ENCODE results near the gene WBP4. TPM values are rescaled to one million over a fixed set of nuclear protein-coding genes. Genes with fewer than 3 reads are reported as not detected.
"Not testable (repeated sequence)": the region's sequence is repeated elsewhere in the genome, so short reads cannot be mapped to it uniquely, and the experiment has no call there.

The WBP4 gene
- 20.8 TPM for total RNA-seq
- long read RNA-seq, transcript WBP4-201 (10 exons, 2,623 nt), result major isoform, 22 of 46 reads
- long read RNA-seq, partial matches to known transcripts, result 22 of 46 reads
- long read RNA-seq, other reads (novel, unspliced or antisense), result 2 of 46 reads

- intact Hi-C loops (cut with micrococcal nuclease), result no loop called here
- ATAC-seq (peak; percentile 79), DNase-seq (peak; percentile 94)
Measured at GRCh38 chr13:41061075-41061913, at the start of gene WBP4. Gene WBP4 (plus strand): TSS chr13:41061509. CDS start chr13:41061674, 165 bp downstream.

GRCh38 chr13:41012536-41012935, 48.8 kb upstream of the WBP4 start:
- DNase-seq, result no peak
- intact Hi-C loops (cut with micrococcal nuclease), result loop anchor here (5.0 kb wide), 1 partner anchor 40 kb away; no protein-coding TSS in a partner anchor
- ATAC-seq, result no peak

- intact Hi-C loops (cut with micrococcal nuclease), result loop anchor here (5.0 kb wide), 1 partner anchor 38 kb away; no protein-coding TSS in a partner anchor
- DNase-seq (no peak), ATAC-seq (no peak)
Measured at GRCh38 chr13:41013835-41014234, 47.5 kb upstream of the WBP4 start.

- no peak for DNase-seq
- ATAC-seq, result no peak
- intact Hi-C loops (cut with micrococcal nuclease), result no loop called here
Measured at GRCh38 chr13:41015920-41016319, 45.4 kb upstream of the WBP4 start.

GRCh38 chr13:41017159-41017558, 44.1 kb upstream of the WBP4 start:
- intact Hi-C loops (cut with micrococcal nuclease), result no loop called here
- DNase-seq, result no peak
- ATAC-seq, result peak; percentile 44

- ATAC-seq (no peak), DNase-seq (no peak)
- intact Hi-C loops (cut with micrococcal nuclease), result no loop called here
Measured at GRCh38 chr13:41017817-41018601, 43.3 kb upstream of the WBP4 start.

- DNase-seq (no peak), ATAC-seq (no peak)
- intact Hi-C loops (cut with micrococcal nuclease), result no loop called here
Measured at GRCh38 chr13:41018602-41018948, 42.7 kb upstream of the WBP4 start.

- DNase-seq (no peak), ATAC-seq (peak; percentile 81)
- intact Hi-C loops (cut with micrococcal nuclease), result no loop called here
Measured at GRCh38 chr13:41019011-41019487, 42.3 kb upstream of the WBP4 start, which contains the start of gene ELF1. Gene ELF1 (minus strand): TSS chr13:41019316. CDS start chr13:40982054, 37,262 bp downstream.

- ATAC-seq (peak; percentile 41), DNase-seq (no peak)
- intact Hi-C loops (cut with micrococcal nuclease), result no loop called here
Measured at GRCh38 chr13:41019578-41020347, 41.5 kb upstream of the WBP4 start.

GRCh38 chr13:41025518-41025917, 35.8 kb upstream of the WBP4 start:
- intact Hi-C loops (cut with micrococcal nuclease), result no loop called here
- DNase-seq, result no peak
- ATAC-seq, result no peak

GRCh38 chr13:41026788-41027187, 34.5 kb upstream of the WBP4 start:
- DNase-seq (no peak), ATAC-seq (no peak)
- intact Hi-C loops (cut with micrococcal nuclease), result no loop called here

GRCh38 chr13:41028051-41028450, 33.3 kb upstream of the WBP4 start:
- ATAC-seq (no peak), DNase-seq (no peak)
- intact Hi-C loops (cut with micrococcal nuclease), result no loop called here

- intact Hi-C loops (cut with micrococcal nuclease), result no loop called here
- DNase-seq, result no peak
- no peak for ATAC-seq
Measured at GRCh38 chr13:41029629-41030028, 31.7 kb upstream of the WBP4 start.

GRCh38 chr13:41032691-41033376, 28.5 kb upstream of the WBP4 start:
- ATAC-seq (peak; percentile 20), DNase-seq (no peak)
- intact Hi-C loops (cut with micrococcal nuclease), result no loop called here

- intact Hi-C loops (cut with micrococcal nuclease), result no loop called here
- no peak for ATAC-seq
- DNase-seq, result no peak
Measured at GRCh38 chr13:41034382-41034781, 26.9 kb upstream of the WBP4 start.

GRCh38 chr13:41034881-41035280, 26.4 kb upstream of the WBP4 start:
- intact Hi-C loops (cut with micrococcal nuclease), result no loop called here
- DNase-seq (no peak), ATAC-seq (no peak)

- ATAC-seq; intact Hi-C loops (cut with micrococcal nuclease); DNase-seq: not testable (repeated sequence)
Measured at GRCh38 chr13:41036557-41036956, 24.8 kb upstream of the WBP4 start.

GRCh38 chr13:41039746-41040145, 21.6 kb upstream of the WBP4 start:
- intact Hi-C loops (cut with micrococcal nuclease), result no loop called here
- DNase-seq, result no peak
- ATAC-seq, result no peak
